ENCODE results near the gene FAHD2A.
A peak's percentile ranks its signal among the peaks of the same experiment; 100 is the strongest.
"Not testable (repeated sequence)": the region's sequence is repeated elsewhere in the genome, so short reads cannot be mapped to it uniquely, and the experiment has no call there.

FAHD2A gene, protein sequence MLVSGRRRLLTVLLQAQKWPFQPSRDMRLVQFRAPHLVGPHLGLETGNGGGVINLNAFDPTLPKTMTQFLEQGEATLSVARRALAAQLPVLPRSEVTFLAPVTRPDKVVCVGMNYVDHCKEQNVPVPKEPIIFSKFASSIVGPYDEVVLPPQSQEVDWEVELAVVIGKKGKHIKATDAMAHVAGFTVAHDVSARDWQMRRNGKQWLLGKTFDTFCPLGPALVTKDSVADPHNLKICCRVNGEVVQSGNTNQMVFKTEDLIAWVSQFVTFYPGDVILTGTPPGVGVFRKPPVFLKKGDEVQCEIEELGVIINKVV

DNA sequence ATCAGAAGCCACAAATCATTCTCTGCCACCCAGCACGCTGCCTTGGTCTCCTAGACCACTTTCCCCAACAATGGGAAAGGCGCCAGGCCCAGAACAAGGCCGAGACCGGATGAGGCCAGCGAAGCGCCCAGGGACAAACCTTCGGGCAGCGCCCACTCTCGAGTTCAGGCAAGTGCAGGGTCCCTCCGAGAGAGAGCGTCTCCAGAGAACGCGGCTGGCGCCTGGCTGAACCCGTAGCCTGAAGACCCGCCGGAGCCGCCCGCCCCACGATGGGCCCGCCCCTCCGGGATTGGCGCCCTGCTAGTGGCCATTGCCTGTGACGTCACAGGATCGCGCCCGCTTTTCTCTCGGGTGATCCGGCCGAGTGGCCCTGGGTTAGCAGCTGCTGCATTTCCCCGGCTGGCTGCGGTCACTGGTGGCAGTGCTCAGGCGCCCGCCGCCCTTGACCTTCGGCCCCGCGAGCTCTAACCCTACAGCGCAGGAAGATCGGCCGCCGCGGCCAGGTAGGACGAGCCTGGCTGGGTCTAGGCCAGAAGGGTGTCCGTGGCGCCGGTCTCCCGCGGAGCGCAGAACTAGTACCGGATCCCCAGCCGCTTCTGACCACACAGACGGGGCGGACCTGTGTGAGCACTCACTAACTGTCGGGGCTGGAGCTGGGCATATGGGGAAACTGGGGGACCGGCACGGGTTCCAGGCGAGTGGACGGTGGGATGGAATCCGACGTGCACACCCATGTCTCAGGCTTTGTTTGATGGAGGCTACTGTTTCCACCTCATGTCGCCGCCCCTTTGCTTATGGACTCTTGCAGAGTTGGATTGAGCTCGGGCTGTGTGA is at the start of gene FAHD2A:
FAHD2A (plus strand) TSS at position 339 of the 834 bp plus-strand sequence. CDS start 2,851 bp downstream, outside the sequence.
- peaks cover 13% of the 10 kb centered on the region for H3K36me3 ChIP-seq
- no peaks in the 10 kb centered on the region for H3K9me3 ChIP-seq
- peaks cover 20% of the 10 kb centered on the region for H4K20me1 ChIP-seq
- H3K4me2 ChIP-seq = peak within 1 kb of the TSS; percentile 92
- H3K9ac ChIP-seq = peak within 1 kb of the TSS; percentile 88
- H3K27me3 ChIP-seq = no peaks in the 10 kb centered on the region
- TF ChIP-seq Cebpa-rat (IDR thresholded peaks at IDR 0.05) = no peak
- peak within 1 kb of the TSS; percentile 85 for H3K27ac ChIP-seq
- peaks cover 20% of the 10 kb centered on the region for H3K4me1 ChIP-seq
- H3K4me3 ChIP-seq = peak within 1 kb of the TSS; percentile 91

DNA sequence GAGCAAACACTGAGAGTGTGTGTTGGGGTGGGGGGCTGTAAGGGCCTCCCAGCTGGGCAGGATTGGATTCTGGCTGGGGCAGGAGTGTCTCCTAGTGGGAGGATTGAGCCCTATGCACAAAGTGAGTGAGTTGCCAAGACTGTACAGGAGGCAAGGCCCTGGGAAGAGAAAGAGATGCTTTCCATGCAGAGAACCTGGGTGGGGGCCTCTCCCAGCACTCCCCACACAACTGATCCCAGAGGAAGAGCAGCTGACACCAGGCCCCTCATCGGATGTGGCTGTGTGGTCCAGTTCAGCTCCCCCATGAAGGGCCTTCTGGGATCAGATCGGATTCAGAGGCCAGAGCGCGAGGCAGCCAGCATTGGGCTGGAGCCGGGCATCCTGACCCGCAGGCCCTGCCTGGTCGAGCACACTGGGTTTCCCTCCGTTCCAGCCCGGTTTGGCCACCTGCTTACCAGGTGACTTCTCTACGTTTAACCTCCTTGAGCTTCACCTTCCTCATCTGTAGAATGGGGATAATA is 49.4 kb upstream of the FAHD2A start:
- no peak overlapping the region for H3K4me2 ChIP-seq
- no peak overlapping the region for H3K4me3 ChIP-seq
- H3K27me3 ChIP-seq = peaks cover 7% of the 10 kb centered on the region; the same call in 1 of the 2 replicates
- no peaks in the 10 kb centered on the region for H3K4me1 ChIP-seq
- no peak overlapping the region for H3K9ac ChIP-seq
- H3K27ac ChIP-seq = no peak overlapping the region
- peaks cover 3% of the 10 kb centered on the region; the same call in 1 of the 2 replicates for H3K9me3 ChIP-seq
- no peak for TF ChIP-seq Cebpa-rat (IDR thresholded peaks at IDR 0.05)
- peaks cover 2% of the 10 kb centered on the region; the same call in 1 of the 2 replicates for H4K20me1 ChIP-seq
- H3K36me3 ChIP-seq = no peaks in the 10 kb centered on the region

DNA sequence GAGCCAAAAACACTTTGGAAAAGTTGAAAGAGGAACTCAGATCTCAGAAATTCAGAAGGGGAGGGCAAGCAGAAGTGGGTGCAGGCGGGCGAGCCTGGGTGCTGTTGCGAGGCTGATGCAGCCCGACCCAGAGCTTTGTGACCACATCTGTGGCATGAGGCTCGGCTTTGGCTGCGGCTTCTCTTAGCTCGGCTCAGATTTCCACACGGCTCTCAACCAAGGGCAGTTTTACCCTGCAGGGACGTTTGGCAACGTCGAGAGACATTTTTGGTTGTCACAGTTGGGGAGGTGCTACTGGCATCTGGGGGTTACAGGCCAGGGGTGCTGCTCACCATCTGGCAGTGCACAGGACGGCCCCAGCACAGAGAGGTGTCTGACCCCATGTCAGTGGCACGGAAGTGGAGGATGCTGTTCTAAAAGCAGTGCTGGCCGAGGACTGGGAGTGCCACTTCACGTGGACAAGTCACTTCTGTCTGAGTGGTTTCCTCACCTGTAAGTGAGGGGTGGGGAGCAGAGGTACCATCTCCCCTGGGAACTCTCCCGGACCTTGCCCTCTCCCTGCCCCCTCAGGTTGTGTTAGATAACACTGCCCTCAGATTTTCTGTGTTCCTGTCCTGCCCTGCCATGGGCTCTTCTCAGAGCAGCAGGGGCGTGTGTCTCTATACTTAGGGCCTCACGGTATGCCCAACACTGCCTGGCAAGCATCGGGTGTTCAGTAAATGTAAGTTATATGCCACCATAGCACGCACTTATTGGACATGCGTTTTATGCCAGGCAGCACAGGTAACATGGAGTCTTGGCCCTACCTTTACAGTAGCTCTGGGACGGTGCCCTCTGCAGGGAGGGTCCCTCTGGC is 48.7 kb upstream of the FAHD2A start:
- Histone ChIP-seq H4K20me1 (no peaks in the 10 kb centered on the region; the same call in 1 of the 2 replicates), H3K27me3 (no peaks in the 10 kb centered on the region), H3K27ac (no peak overlapping the region), H3K9ac (no peak overlapping the region), H3K4me3 (no peak overlapping the region), H3K36me3 (no peaks in the 10 kb centered on the region), H3K9me3 (peaks cover 3% of the 10 kb centered on the region; the same call in 1 of the 2 replicates), H3K4me2 (no peak overlapping the region), H3K4me1 (no peaks in the 10 kb centered on the region)
- no peak for TF ChIP-seq Cebpa-rat (IDR thresholded peaks at IDR 0.05)

DNA sequence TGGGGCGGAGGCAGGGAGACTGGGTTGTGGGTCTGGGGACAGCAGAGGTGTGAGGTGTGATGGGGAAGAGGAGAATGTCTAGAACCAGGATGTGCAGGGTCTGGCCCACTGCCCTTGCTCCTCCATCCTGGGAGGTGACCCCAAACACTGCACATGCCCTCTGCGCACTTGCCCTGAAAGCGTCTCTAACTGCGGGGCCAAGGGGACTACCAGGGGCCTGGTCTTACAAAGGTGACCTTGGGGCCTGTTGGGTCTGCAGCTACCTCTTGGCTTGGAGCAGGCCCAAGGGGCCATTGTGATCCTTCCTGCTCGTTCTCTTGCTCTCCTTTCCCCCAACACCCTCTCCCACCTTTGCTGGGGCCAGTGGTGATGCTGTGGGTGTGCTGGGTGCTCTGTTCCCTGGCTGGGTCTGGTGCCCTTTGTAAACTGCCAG is 48.0 kb upstream of the FAHD2A start:
- Histone ChIP-seq H3K4me2 (no peak overlapping the region), H3K4me1 (no peaks in the 10 kb centered on the region), H3K9me3 (peaks cover 3% of the 10 kb centered on the region; the same call in 1 of the 2 replicates), H3K4me3 (no peak overlapping the region), H3K36me3 (no peaks in the 10 kb centered on the region), H3K9ac (no peak overlapping the region), H4K20me1 (no peaks in the 10 kb centered on the region; the same call in 1 of the 2 replicates), H3K27me3 (no peaks in the 10 kb centered on the region), H3K27ac (no peak overlapping the region)
- TF ChIP-seq Cebpa-rat (IDR thresholded peaks at IDR 0.05) = no peak

DNA sequence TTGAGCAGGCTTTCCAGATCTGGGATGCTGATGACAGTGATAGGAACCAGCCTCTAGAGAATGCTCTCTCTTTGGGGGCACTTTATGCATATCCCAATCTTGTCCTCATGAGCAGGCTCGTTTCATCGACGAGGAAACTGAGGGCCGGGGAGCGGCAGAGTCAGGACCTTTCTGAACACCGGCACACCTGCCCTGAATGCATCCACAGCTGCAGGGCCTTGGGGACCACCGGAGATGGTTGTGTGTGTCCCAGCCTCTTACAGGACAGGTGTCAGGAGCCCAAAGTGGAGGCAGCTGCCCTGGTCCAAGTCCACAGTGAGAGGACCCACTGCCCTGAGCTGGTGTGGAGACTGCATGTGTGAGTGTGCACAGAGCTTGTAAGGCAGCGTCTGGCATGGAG is 47.6 kb upstream of the FAHD2A start:
- Histone ChIP-seq H3K4me1 (no peaks in the 10 kb centered on the region), H3K9ac (no peak overlapping the region), H3K27me3 (no peaks in the 10 kb centered on the region), H3K27ac (no peak overlapping the region), H3K9me3 (peaks cover 3% of the 10 kb centered on the region; the same call in 1 of the 2 replicates), H3K4me3 (no peak overlapping the region), H3K36me3 (no peaks in the 10 kb centered on the region), H3K4me2 (no peak overlapping the region), H4K20me1 (no peaks in the 10 kb centered on the region; the same call in 1 of the 2 replicates)
- TF ChIP-seq Cebpa-rat (IDR thresholded peaks at IDR 0.05) = no peak

DNA sequence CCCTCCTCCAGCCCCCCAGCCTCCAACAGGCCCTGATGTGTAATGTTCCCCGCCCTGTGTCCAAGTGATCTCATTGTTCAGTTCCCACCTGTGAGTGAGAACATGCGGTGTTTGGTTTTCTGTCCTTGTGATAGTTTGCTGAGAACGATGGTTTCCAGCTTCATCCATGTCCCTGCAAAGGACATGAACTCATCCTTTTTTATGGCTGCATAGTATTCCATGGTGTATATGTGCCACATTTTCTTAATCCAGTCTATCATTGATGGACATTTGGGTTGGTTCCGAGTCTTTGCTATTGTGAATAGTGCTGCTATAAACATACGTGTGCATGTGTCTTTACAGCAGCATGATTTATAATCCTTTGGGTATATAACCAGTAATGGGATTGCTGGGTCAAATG is 47.0 kb upstream of the FAHD2A start:
- H3K4me2 ChIP-seq, H3K27ac ChIP-seq, H3K9ac ChIP-seq, H3K27me3 ChIP-seq, H3K9me3 ChIP-seq, H3K36me3 ChIP-seq, H4K20me1 ChIP-seq, H3K4me1 ChIP-seq, H3K4me3 ChIP-seq: not testable (repeated sequence)

DNA sequence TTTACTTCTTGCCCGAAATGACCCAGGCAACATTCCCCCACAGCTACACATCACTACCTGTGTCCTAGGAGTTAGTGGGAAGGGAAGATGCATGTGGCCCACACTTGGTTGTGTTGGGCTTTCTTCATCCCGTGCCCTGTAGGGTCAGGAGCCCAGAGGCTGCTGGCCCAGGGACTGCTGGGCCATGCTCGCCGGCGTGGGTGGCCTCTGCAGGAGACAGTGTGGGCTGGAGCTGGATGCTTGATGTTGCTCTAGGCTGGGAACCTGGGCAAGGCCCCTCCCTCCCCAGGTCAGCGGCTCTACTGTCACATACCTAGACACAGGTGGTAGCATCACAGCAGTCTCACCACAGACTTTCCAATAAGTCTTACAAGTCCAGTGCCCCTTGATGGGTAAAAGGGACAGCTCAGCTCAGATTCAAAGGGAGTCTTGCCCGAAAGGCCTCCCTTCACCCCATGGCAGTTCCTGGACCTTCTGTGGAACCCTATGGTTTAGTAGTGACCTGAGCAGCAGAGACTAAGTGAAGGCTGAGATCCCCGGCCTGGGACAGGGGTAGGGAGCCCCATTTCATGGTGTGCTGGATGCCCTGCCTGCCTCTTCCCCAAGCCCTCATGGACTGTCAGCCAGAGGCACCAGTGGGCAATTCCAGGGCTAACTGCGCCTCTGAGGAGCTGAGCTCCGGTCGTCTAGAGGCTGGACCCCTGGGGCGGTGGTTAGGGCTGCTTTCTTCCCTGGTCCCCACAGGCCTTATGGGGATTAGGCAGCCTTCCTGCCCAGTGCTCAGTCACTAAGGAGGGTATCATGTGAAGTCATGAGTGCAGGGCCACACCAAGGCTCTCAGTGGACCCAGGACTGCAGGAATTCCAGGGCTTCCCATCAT is 45.4 kb upstream of the FAHD2A start:
- no peaks in the 10 kb centered on the region for H3K36me3 ChIP-seq
- H4K20me1 ChIP-seq = no peaks in the 10 kb centered on the region
- TF ChIP-seq Cebpa-rat (IDR thresholded peaks at IDR 0.05) = no peak
- H3K27me3 ChIP-seq = no peaks in the 10 kb centered on the region
- H3K4me2 ChIP-seq = no peak overlapping the region
- H3K27ac ChIP-seq = no peak overlapping the region
- peaks cover 3% of the 10 kb centered on the region; the same call in 1 of the 2 replicates for H3K9me3 ChIP-seq
- no peak overlapping the region for H3K9ac ChIP-seq
- H3K4me1 ChIP-seq = no peaks in the 10 kb centered on the region
- no peak overlapping the region for H3K4me3 ChIP-seq

DNA sequence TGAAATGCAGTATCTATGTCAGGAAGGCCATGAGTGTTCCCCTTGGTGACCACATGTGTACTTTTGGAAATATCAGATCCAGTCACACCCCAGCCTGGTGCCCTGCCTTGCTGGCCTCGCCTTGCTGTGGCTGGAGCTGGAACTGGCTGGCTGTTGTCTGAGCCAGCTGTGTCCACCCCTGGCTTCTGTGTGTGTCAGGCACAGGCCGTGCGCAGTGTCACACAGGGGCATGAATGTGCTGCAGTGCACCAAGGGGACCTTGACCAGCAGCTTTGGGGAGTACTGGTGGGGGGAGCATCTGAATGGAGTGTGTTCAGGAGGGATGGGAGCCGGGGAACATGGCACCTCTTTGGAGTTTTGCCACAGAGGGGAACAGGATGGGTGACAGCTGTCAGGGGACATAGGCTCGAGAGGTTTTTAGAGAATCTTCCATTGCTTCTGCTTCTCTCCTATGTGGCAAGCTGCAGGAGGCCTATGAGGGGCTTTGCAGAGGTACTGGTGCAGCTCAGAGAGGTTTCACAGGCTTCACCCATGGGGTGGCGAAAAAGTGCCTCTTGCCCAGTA is 44.7 kb upstream of the FAHD2A start:
- H3K4me2 ChIP-seq = no peak overlapping the region
- H3K4me3 ChIP-seq = no peak overlapping the region
- no peak overlapping the region for H3K27ac ChIP-seq
- no peak overlapping the region for H3K9ac ChIP-seq
- no peaks in the 10 kb centered on the region for H3K27me3 ChIP-seq
- H3K9me3 ChIP-seq = peaks cover 3% of the 10 kb centered on the region; the same call in 1 of the 2 replicates
- H3K36me3 ChIP-seq = no peaks in the 10 kb centered on the region
- TF ChIP-seq Cebpa-rat (IDR thresholded peaks at IDR 0.05) = no peak
- H4K20me1 ChIP-seq = no peaks in the 10 kb centered on the region
- H3K4me1 ChIP-seq = no peaks in the 10 kb centered on the region
